Cardiac fibroblast (primary cell): ENCODE data around the gene GLIS1.

ENCODE experiments used
- DNase-seq, 2 donors: peaks; one replicate each; pipeline versions ENCODE4 v3.0.0 to v3.0.0-alpha.2; 2010; ENCODE audit warnings: low read depth in 2 of 2
- H3K4me3 ChIP-seq, 2 donors: replicated peaks in 1 of 2; 1 replicate in 1 of 2; 2 replicates in 1 of 2; pipeline ENCODE4 v1.5.1; 2011; ENCODE audit warnings: low read depth in 2 of 2, low read length in 2 of 2, mild to moderate bottlenecking in 2 of 2, moderate library complexity in 1 of 2
- TF ChIP-seq, protein P1 (sequence below): IDR thresholded peaks from one replicate; pipeline ENCODE4 v1.5.1; 2011; ENCODE audit warnings: low read depth, mild to moderate bottlenecking, low read length, inconsistent platforms

The GLIS1 gene

DNA sequence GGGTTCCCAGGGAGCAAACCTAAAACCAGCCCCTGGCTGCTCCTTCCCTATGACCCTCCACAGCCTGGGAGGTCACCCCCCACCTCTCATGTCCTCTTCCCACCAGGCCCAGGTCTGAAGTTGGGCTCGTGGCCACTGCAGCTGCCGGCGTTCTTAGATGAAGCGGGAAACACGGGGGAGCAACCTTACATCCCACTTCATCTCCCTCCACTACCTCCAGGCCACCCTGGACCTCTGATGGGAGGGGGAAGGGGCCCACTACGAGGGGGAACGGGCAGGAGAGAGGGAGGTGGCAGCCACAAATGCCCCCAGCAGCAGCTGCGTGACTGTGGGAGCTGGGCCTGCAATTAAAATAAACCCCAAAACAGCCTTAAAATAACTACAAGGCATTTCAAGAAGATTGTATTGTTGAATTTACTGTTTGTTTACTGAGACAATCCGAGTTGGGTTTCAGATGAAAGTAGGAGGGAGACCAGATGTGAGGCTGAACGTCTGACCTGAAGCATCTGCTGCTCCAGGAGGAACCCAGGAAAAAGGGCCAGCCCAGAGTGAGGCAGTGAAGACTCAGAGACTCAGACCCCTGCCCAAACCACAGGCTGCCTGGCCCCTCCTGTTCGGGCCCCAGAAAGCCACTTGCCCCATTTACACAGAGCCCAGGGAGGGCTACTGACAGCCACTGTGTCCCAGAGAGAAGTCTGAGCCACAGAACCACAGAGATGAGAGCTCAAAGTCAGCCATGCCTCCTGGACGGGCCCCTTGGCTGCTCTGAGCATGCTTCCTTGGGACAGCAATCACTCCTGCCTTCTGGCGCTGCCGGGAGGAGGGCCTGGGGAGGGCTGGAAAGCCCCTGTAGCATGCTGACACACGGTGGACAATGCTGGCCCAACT is 59.8 kb downstream of the GLIS1 start:
- no peak overlapping the region for H3K4me3 ChIP-seq
- TF ChIP-seq, protein P1, sequence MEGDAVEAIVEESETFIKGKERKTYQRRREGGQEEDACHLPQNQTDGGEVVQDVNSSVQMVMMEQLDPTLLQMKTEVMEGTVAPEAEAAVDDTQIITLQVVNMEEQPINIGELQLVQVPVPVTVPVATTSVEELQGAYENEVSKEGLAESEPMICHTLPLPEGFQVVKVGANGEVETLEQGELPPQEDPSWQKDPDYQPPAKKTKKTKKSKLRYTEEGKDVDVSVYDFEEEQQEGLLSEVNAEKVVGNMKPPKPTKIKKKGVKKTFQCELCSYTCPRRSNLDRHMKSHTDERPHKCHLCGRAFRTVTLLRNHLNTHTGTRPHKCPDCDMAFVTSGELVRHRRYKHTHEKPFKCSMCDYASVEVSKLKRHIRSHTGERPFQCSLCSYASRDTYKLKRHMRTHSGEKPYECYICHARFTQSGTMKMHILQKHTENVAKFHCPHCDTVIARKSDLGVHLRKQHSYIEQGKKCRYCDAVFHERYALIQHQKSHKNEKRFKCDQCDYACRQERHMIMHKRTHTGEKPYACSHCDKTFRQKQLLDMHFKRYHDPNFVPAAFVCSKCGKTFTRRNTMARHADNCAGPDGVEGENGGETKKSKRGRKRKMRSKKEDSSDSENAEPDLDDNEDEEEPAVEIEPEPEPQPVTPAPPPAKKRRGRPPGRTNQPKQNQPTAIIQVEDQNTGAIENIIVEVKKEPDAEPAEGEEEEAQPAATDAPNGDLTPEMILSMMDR = no peak
- no peak for DNase-seq

GRCh38 chr1:53678507-53678906 is 60.5 kb downstream of the GLIS1 start:
- peak in 1 of 2 donors; percentile 44 for DNase-seq
- H3K4me3 ChIP-seq = no peak overlapping the region
- TF ChIP-seq, protein P1 = no peak

GRCh38 chr1:53678046-53678445 is 60.9 kb downstream of the GLIS1 start:
- TF ChIP-seq, protein P1 = no peak
- no peak for DNase-seq
- H3K4me3 ChIP-seq = no peak overlapping the region

DNA sequence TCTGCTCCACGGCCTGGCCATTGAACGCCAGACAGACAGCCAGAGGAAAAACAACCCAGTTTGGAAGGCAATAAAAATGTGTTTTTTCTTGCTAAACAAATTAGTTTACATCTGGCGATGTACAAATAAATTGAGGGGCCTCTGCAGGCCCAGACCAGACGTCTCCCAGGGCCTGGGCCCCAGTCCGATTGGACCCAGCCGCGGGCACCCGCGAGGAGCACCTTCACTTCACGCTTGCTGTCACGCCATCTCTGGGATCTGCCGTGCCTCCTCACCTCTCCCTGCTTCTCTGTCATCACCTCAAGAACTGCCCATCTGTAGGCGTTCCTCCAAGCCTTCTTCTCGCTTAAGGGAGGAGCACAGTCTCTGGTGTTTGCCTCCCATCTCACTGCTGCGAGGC is 61.5 kb downstream of the GLIS1 start:
- no peak for DNase-seq
- no peak overlapping the region for H3K4me3 ChIP-seq
- TF ChIP-seq, protein P1 = no peak

DNA sequence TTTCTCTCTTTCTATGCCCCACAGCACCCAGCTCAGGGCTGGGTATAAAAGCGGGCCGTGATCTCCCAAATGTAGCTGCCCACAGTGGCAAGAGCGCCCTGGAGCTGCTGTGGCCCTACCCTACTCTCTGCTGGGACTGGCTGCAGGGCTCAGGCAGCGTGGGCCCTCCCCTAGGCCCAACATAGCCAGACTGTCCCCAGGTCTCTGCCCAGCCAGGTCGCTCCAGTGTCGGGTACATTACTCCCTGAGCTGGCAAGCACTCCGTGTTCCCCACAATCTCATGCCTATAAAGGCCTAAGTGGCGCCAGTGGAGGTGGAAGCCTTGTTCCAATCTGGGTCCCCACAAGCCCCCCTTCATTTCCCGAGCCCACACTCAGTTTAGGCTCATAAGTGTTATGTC is 66.2 kb downstream of the GLIS1 start:
- TF ChIP-seq, protein P1 = no peak
- DNase-seq = no peak
- no peak overlapping the region for H3K4me3 ChIP-seq

- no peak for DNase-seq
- TF ChIP-seq, protein P1 = no peak
- no peak overlapping the region for H3K4me3 ChIP-seq
These were observed 66.7 kb downstream of the GLIS1 start for GRCh38 chr1:53672243-53672642.
